IPS-NIHi11 (cell line): ENCODE data around the gene ZFP36.

ENCODE experiments used
- DNase-seq: peaks from one replicate; pipeline ENCODE4 v3.0.0; 2012; ENCODE audit warnings: mixed read lengths, low spot score

The ZFP36 gene

GRCh38 chr19:39419003-39419402, 12.4 kb downstream of the ZFP36 start:
- DNase-seq, result no peak

- DNase-seq, result no peak
Measured at GRCh38 chr19:39420769-39421168, 14.1 kb downstream of the ZFP36 start.

DNA sequence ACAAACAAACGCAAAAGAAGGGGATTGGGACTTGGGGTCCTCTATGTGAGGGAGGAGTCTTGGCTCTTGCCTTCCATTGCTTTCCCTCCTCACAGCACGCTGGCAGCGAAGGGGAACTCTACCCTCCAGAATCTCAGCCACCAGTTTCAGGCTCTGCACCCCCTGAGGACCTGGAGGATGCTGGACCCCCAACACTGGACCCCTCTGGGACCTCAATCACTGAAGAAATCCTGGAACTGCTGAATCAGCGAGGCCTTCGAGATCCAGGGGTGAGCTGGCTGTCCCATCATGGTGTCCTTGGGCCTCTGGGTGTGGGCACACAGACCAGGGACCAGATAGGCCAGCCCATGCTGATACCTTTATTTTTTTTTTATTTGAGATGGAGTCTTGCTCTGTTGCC, 15.4 kb downstream of the ZFP36 start:
- DNase-seq, result no peak

DNA sequence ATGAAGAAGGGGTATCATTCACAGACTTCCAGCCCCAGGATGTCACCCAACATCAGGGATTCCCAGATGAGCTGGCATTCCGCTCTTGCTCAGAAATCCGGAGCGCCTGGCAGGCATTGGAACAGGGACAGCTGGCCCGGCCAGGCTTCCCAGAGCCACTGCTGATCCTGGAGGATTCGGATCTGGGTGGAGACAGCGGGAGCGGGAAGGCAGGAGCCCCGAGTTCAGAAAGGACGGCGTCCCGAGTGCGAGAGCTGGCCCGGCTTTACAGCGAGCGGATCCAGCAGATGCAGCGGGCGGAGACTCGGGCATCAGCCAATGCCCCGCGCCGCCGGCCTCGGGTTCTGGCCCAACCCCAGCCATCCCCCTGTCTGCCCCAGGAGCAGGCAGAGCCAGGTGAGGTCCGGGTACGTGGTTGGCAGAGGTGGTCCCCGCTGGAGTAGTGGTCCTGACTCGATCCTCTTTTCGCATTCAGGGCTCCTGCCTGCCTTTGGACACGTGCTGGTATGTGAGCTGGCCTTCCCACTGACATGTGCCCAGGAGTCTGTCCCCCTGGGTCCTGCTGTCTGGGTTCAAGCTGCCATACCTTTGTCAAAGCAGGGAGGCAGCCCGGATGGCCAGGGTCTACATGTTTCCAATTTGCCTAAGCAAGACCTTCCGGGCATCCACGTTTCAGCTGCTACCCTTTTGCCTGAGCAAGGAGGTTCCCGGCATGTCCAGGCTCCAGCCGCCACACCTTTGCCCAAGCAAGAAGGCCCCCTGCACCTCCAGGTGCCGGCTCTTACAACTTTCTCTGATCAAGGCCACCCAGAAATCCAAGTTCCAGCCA, 16.8 kb downstream of the ZFP36 start:
- no peak for DNase-seq

GRCh38 chr19:39424934-39425333, 18.3 kb downstream of the ZFP36 start:
- no peak for DNase-seq

- DNase-seq, result no peak
Measured at GRCh38 chr19:39425744-39426143, 19.1 kb downstream of the ZFP36 start.

GRCh38 chr19:39426170-39426569, 19.5 kb downstream of the ZFP36 start:
- DNase-seq, result no peak

- DNase-seq, result no peak
Measured at GRCh38 chr19:39427707-39428106, 21.1 kb downstream of the ZFP36 start.

DNA sequence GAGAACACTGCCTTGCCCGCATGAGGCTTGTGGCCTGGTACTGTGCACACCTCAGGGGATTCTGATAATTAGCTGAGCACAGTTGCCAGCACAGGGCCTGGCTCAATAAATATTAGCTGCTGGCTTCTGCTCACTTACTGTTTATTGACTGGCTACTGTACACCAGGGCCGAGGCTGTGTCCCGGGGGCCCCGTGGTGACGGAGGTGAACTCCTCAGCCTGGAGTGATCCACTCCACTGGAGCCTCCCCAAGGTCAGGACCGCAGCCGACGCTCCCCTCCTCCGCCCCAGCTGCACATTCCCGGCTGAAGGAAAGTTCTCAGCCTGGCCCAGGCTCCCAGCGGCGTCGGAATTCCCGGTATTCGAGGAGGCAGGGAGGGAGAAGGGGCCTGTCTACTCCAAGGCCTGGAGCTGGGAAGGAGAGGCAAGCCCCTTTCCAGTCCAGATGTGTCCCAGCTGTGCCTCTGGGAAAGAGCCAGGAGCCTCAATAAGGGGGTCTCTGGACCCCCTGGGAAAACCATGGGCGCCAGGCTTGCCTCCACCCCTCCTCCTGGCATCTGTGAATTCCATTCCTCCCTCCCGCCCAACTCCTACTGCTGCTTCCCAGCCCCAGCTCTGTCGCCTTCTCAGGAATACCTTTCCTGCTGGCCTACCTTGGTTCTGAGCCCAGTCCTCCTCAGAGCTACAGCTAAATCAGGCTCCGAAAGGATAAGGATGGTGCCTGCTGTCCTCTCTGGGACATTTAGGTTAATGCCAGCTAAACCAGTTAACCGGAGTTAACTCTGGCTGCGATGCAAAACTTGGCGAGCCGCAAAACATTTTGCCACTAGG, 21.9 kb downstream of the ZFP36 start:
- DNase-seq, result peak; percentile 84

DNA sequence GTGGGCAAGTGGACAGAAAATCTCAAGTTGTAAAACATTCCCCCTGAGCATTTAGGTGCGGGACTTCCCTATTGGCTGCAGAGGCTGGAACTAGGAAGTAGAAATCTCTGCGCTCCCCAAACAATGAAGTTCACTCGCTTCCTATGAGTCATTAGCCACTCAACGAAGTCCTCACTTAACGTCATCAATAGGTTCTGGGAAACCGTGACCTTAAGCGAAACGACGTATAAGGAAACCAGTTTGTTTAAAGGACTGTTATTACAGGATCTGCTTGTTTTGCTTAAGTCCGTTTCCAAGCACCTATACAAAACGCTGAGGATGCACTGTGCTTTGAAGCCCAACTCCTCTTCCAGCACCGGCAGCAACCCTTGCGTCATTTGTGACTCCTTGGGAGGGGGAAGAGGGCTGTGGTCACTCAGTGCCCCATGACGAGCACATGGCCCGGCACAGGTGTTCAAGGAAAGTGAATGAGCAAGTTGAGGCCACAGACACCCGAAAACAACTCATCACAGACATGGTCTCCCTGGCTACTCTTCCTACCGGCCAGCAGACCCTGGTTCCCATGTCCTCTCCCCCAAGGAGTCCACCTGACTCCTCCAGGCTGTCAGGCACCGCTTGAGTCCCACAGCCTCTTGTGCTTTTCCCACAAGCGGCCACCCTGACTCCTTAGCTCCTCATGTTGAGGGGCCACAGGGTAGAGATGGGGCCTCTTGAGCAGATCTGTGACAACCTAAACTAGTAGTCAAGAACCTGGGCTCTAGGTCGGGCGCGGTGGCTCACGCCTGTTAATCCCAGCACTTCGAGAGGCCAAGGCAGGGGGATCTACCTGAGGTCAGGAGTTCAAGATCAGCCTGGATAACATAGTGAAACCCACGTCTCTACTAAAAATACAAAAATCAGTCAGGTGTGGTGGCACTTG, 24.3 kb downstream of the ZFP36 start:
- no peak for DNase-seq

GRCh38 chr19:39432677-39433025, 26.0 kb downstream of the ZFP36 start:
- DNase-seq, result no peak

- no peak for DNase-seq
Measured at GRCh38 chr19:39433480-39434079, 26.9 kb downstream of the ZFP36 start.

DNA sequence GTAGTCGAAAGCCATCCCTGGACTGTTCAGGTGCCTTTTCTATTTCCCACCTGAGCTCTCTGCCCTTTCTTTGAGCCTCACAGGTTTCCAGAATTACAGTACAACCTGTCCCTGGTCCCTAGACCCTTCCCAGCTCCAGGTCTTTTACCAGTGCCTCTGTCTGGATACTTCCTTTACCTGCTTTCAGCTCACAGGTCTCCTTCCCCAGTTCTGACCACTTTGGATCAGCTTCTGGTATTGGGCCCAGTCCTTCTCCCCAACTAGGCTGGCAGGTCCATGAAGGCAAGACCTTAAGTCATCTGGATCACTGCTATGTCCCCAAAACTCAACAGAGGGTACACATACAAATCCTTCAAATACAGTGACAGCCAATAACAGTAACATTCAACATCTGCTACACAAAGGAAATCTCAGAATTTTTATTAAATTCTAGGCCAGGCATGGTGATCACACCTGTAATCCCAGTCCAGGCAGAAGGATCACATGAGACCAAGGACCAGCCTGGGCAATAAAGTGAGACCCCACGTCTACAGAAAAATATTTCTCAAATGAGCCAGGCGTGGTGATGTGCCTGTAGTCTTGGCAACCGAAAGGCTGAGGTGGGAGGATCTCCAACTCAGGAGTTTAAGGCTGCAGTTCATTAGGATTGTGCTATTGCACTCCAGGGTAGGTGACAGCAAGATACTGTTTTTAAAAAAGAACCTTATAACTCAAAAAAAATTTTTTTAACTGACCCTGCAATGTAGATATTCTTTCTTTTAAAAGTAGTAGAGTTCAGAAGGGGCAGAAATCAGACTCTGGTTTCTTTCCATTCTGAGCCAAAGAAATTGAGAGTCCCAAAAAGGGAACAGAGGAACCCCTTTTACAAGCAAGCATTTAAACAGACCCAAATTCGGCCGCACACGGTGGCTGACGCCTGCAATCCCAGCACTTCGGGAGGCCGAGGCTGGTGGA, 27.8 kb downstream of the ZFP36 start:
- DNase-seq, result no peak

DNA sequence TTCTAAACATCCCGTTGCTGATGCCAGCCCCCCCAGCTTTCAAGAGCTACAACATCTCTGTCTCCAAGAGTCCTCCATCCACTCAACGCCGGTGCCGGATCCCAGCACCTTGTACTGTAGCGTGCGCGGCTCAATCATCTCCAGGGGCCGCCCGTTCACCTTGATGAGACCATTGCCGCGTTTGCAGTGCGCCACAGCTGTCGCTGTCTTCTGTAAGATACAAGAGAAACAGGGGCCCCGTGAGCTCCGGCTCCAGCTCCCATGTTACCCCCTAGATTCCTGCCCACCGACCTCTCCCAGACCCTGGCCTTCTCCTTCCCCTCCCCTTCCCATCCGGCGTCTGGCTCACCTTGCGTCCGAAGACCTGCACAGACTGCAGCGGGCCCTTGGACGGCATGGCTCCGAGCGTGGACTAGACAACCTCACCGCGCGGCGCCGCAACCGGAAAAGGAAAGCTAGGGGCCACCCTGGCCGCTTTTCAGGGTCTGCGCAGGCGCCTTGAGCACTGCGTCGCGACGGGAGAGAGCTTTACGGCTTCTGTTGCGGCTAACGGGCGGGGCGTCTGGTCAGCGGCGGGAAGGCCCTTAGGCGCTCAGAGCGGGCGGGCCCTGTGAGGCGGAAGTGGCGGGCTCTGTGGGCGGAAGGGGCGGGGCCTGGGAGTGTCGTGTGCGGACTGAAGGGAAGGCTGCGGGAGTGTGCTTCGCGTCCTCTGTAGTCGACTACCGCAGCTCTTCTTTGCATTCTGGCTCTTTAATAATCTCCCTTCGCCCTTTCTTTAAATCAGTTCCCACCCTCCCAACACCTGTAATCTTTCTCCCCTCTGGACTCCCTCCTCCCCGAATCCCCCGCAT, 29.1 kb downstream of the ZFP36 start, which contains the start of gene RPS16:
RPS16 (minus strand) TSS at position 451 of the 851 bp plus-strand sequence; CDS start at position 397, 54 bp downstream.
- DNase-seq, result peak; percentile 94

- DNase-seq, result no peak
Measured at GRCh38 chr19:39436350-39436716, 29.7 kb downstream of the ZFP36 start.

DNA sequence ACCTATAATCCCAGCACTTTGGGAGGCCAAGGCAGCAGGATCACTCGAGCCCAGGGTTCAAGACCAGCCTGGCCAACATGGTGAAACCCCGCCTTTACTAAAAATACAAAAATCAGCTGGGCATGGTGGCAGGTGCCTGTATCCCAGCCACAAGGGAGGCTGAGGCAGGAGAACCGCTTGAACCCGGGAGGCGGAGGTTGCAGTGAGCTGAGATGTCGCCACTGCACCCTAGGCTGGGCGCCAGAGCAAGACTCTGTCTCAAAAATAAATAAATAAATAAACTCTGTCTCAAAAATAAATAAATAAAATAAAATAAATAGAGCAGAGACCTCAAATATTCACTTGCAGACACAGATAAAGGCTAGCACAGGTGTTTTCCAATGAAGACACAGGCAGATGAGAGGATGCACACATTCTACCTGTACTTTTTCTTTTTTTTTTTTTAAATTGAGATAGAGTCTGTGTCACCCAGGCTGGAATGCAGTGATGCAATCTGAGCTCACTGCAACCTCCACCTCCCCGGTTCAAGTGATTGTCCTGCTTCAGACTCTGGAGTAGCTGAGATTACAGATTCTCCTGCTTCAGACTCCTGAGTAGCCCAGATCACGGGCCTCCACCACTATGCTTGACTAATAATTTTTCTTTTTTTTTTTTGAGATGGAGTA, 31.8 kb downstream of the ZFP36 start:
- no peak for DNase-seq

DNA sequence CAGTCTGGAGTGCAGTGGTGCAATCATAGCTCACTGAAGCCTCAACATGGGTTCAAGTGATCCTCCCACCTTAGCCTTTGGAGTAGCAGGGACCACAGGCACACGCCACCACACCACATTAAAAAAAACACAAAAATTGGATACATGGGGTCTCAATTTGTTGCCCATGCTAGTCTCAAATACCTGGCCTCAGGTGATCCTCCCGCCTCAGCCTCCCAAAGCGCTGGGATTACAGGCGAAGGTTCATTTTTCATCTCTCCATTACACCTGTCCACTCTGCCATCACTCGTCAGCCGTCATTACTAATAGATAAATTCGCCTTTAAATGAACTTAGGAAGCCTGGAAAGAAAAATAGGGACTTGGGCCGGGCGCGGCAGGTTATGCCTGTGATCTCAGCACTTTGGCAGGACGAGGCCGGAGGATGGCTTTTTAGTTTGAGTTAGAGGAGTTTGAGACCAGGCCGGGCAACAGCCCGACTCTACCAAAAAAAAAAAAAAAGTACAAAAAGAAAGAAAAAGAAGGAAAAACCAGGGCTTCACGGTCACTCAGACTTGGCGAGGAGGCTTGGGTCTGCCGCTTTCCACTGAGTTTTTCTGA, 38.0 kb downstream of the ZFP36 start:
- no peak for DNase-seq
